Activated naive CD8-positive, alpha-beta T cell treated with anti-CD3 and anti-CD28 coated beads for 36 hours (primary cell): ENCODE data around the gene TAX1BP3. TPM values are rescaled to one million over a fixed set of nuclear protein-coding genes. Genes with fewer than 3 reads are reported as not detected.
A peak's percentile ranks its signal among the peaks of the same experiment; 100 is the strongest.

Source experiments
- DNase-seq: peaks from one replicate; pipeline ENCODE4 v3.0.0; 2021
- H3K27ac Mint-ChIP-seq: one replicate; pipeline ENCODE4 v1.8.0; 2022; ENCODE audit warnings: mild to moderate bottlenecking, moderate library complexity, mixed read lengths
- H3K27me3 Mint-ChIP-seq: one replicate; pipeline ENCODE4 v1.8.0; 2022; ENCODE audit warnings: mild to moderate bottlenecking, mixed read lengths
- H3K36me3 Mint-ChIP-seq: one replicate; pipeline ENCODE4 v1.8.0; 2021; ENCODE audit warnings: mild to moderate bottlenecking, mixed read lengths
- H3K4me1 Mint-ChIP-seq: one replicate; pipeline ENCODE4 v1.8.0; 2021; ENCODE audit warnings: mixed read lengths
- H3K4me3 Mint-ChIP-seq: one replicate; pipeline ENCODE4 v1.8.0; 2022; ENCODE audit warnings: mild to moderate bottlenecking, moderate library complexity, mixed read lengths
- H3K9me3 Mint-ChIP-seq: one replicate; pipeline ENCODE4 v1.8.0; 2022; ENCODE audit warnings: mixed read lengths
- total RNA-seq, 2 experiments: library from RNA; stranded (reverse); gene quantifications; one replicate each; pipeline ENCODE4 v1.2.3, GENCODE V29; 2021

The TAX1BP3 gene
- total RNA-seq, 2 experiments from 2014 or later: 12.3 to 13.6 TPM

GRCh38 chr17:3657588-3657869 is 10.8 kb downstream of the TAX1BP3 start:
- Mint-ChIP-seq H3K27me3 (no peaks in the 10 kb centered on the region), H3K4me1 (no peaks in the 10 kb centered on the region), H3K36me3 (no peaks in the 10 kb centered on the region), H3K27ac (no peak overlapping the region), H3K9me3 (no peaks in the 10 kb centered on the region), H3K4me3 (no peak overlapping the region)
- no peak for DNase-seq

GRCh38 chr17:3656755-3657587 is 11.4 kb downstream of the TAX1BP3 start:
- H3K4me3 Mint-ChIP-seq: no peak overlapping the region
- no peak overlapping the region for H3K27ac Mint-ChIP-seq
- no peaks in the 10 kb centered on the region for H3K36me3 Mint-ChIP-seq
- H3K9me3 Mint-ChIP-seq: no peaks in the 10 kb centered on the region
- H3K4me1 Mint-ChIP-seq: no peaks in the 10 kb centered on the region
- no peaks in the 10 kb centered on the region for H3K27me3 Mint-ChIP-seq
- DNase-seq: no peak

GRCh38 chr17:3656353-3656752 is 12.0 kb downstream of the TAX1BP3 start:
- no peaks in the 10 kb centered on the region for H3K9me3 Mint-ChIP-seq
- no peak overlapping the region for H3K27ac Mint-ChIP-seq
- H3K27me3 Mint-ChIP-seq: no peaks in the 10 kb centered on the region
- DNase-seq: no peak
- no peak overlapping the region for H3K4me3 Mint-ChIP-seq
- no peaks in the 10 kb centered on the region for H3K4me1 Mint-ChIP-seq
- H3K36me3 Mint-ChIP-seq: no peaks in the 10 kb centered on the region

- Mint-ChIP-seq H3K4me3 (no peak overlapping the region), H3K36me3 (no peaks in the 10 kb centered on the region), H3K9me3 (no peaks in the 10 kb centered on the region), H3K4me1 (no peaks in the 10 kb centered on the region), H3K27me3 (no peaks in the 10 kb centered on the region), H3K27ac (no peak overlapping the region)
- no peak for DNase-seq
Measured at GRCh38 chr17:3655766-3656165, 12.6 kb downstream of the TAX1BP3 start.

GRCh38 chr17:3647769-3648555 is 20.4 kb downstream of the TAX1BP3 start:
- DNase-seq: peak; percentile 22
- Mint-ChIP-seq H3K4me1 (no peaks in the 10 kb centered on the region), H3K9me3 (no peaks in the 10 kb centered on the region), H3K4me3 (no peak overlapping the region), H3K36me3 (no peaks in the 10 kb centered on the region), H3K27ac (no peak overlapping the region), H3K27me3 (no peaks in the 10 kb centered on the region)

- H3K27ac Mint-ChIP-seq: no peak overlapping the region
- DNase-seq: no peak
- no peak overlapping the region for H3K4me3 Mint-ChIP-seq
- H3K27me3 Mint-ChIP-seq: no peaks in the 10 kb centered on the region
- no peaks in the 10 kb centered on the region for H3K9me3 Mint-ChIP-seq
- H3K36me3 Mint-ChIP-seq: no peaks in the 10 kb centered on the region
- H3K4me1 Mint-ChIP-seq: peaks cover 2% of the 10 kb centered on the region
Measured at GRCh38 chr17:3647251-3647650, 21.1 kb downstream of the TAX1BP3 start.

GRCh38 chr17:3645310-3645709 is 23.1 kb downstream of the TAX1BP3 start:
- no peak for DNase-seq
- Mint-ChIP-seq H3K4me1 (peaks cover 4% of the 10 kb centered on the region), H3K9me3 (no peaks in the 10 kb centered on the region), H3K36me3 (peaks cover 3% of the 10 kb centered on the region), H3K4me3 (no peak overlapping the region), H3K27ac (no peak overlapping the region), H3K27me3 (no peaks in the 10 kb centered on the region)

- Mint-ChIP-seq H3K36me3 (peaks cover 3% of the 10 kb centered on the region), H3K4me3 (no peak overlapping the region), H3K4me1 (peaks cover 14% of the 10 kb centered on the region), H3K27me3 (no peaks in the 10 kb centered on the region), H3K27ac (no peak overlapping the region), H3K9me3 (no peaks in the 10 kb centered on the region)
- DNase-seq: no peak
Measured at GRCh38 chr17:3643889-3644349, 24.5 kb downstream of the TAX1BP3 start.

GRCh38 chr17:3641717-3642486 is 26.5 kb downstream of the TAX1BP3 start:
- Mint-ChIP-seq H3K36me3 (peaks cover 3% of the 10 kb centered on the region), H3K27me3 (no peaks in the 10 kb centered on the region), H3K27ac (no peak overlapping the region), H3K4me1 (peaks cover 23% of the 10 kb centered on the region), H3K4me3 (no peak overlapping the region), H3K9me3 (no peaks in the 10 kb centered on the region)
- no peak for DNase-seq

- peaks cover 3% of the 10 kb centered on the region for H3K36me3 Mint-ChIP-seq
- DNase-seq: no peak
- no peak overlapping the region for H3K4me3 Mint-ChIP-seq
- H3K4me1 Mint-ChIP-seq: peaks cover 23% of the 10 kb centered on the region
- H3K27ac Mint-ChIP-seq: peak overlapping the region; percentile 54
- no peaks in the 10 kb centered on the region for H3K9me3 Mint-ChIP-seq
- H3K27me3 Mint-ChIP-seq: no peaks in the 10 kb centered on the region
Measured at GRCh38 chr17:3641014-3641413, 27.4 kb downstream of the TAX1BP3 start.

GRCh38 chr17:3639981-3640596 is 28.3 kb downstream of the TAX1BP3 start:
- Mint-ChIP-seq H3K36me3 (peaks cover 3% of the 10 kb centered on the region), H3K4me1 (peaks cover 26% of the 10 kb centered on the region)

GRCh38 chr17:3636908-3637373 is 31.4 kb downstream of the TAX1BP3 start:
- peaks cover 30% of the 10 kb centered on the region for H3K4me1 Mint-ChIP-seq
- H3K4me3 Mint-ChIP-seq: peak overlapping the region; percentile 96
- no peaks in the 10 kb centered on the region for H3K9me3 Mint-ChIP-seq
- no peak for DNase-seq
- H3K27ac Mint-ChIP-seq: no peak overlapping the region
- H3K27me3 Mint-ChIP-seq: no peaks in the 10 kb centered on the region
- peaks cover 6% of the 10 kb centered on the region for H3K36me3 Mint-ChIP-seq

More at GRCh38 chr17:3639981-3640596, 28.3 kb downstream of the TAX1BP3 start:
- H3K27me3 Mint-ChIP-seq: no peaks in the 10 kb centered on the region
- no peaks in the 10 kb centered on the region for H3K9me3 Mint-ChIP-seq
- DNase-seq: peak; percentile 35
- H3K27ac Mint-ChIP-seq: peak overlapping the region; percentile 88
- peak overlapping the region; percentile 60 for H3K4me3 Mint-ChIP-seq

GRCh38 chr17:3636154-3636907 is 32.0 kb downstream of the TAX1BP3 start, which contains the start of the genes CTNS and SHPK:
Gene CTNS (plus strand): TSS chr17:3636760. CDS start chr17:3640207, 3,447 bp downstream.
Gene SHPK (minus strand): TSS chr17:3636250. CDS start chr17:3636219, 31 bp downstream.
- H3K4me1 Mint-ChIP-seq: peaks cover 30% of the 10 kb centered on the region
- H3K27ac Mint-ChIP-seq: peak within 1 kb of the TSS; percentile 99
- H3K36me3 Mint-ChIP-seq: peaks cover 3% of the 10 kb centered on the region
- H3K4me3 Mint-ChIP-seq: peak within 1 kb of the TSS; percentile 96
- H3K9me3 Mint-ChIP-seq: no peaks in the 10 kb centered on the region
- peak; percentile 96 for DNase-seq
- H3K27me3 Mint-ChIP-seq: no peaks in the 10 kb centered on the region
